SW 1271 (cell line): Measurements from ENCODE around the gene DGKQ.

Experiments
- DNase-seq, 2 experiments: peaks; one replicate each; lab custom pipeline; 2025; lab: John Stamatoyannopoulos, UW

Gene DGKQ

DNA sequence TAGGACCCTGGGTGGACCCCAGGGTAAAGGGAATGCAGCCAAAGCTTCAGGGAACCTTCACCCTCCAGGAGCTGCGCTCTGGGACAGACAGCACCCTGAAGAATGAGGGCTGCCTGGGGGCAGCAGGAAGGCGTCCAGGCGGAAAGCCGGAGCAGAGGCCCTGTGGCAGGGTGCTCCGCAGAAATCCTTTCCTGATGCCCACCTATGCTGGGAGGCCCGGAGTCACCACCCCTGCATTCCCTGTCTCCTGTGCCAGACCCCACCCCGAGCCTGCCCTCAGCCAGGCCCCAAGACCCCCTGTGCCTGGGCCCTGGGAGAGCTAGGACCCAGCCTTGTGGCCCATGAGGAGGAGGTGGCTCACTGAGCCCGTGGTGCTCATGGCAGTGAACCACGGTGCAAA is 1.3 kb upstream of the DGKQ start:
- DNase-seq: no peak

DNA sequence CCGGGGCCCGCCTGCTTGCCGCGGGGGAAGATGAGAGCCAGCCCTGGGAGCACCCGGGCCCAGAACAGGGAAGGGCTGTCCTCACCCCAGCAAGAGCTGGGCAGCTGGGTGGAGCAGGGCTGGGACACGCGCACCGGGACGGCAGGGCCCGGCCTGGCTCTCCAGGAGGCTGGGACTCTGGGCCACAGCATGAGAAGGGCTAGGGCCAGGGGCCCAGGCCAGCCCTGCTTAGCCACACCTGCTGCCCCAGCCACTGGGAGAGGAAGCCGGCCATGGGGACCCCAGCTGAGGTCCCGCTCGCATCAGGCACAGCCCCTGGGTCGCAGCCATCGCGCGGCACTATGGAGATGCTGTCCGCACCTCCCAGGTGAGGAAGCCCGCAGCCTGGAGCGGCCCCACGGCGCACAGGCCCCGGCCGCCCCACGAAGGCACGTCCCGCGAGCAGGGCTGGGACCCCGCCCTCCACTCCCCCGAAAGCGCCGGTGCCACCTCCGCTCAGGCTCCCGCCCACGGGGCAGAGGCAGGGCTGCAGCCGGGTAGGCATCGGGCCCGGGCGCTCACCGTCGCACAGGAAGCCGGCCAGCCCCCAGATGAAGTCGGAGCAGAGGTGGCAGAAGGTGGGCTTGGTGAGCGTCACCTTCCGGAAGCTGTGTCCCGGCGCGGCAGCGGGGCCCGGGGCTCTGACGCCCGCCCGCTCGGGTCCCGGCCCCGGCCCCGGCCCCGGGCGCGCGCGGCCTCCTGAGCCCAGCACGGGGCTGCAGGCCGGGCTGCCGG is 531 bp downstream of the DGKQ start:
- DNase-seq: no peak

GRCh38 chr4:971666-972500 is 1.5 kb downstream of the DGKQ start:
- no peak for DNase-seq

GRCh38 chr4:970854-971520 is 2.4 kb downstream of the DGKQ start:
- DNase-seq: no peak

DNA sequence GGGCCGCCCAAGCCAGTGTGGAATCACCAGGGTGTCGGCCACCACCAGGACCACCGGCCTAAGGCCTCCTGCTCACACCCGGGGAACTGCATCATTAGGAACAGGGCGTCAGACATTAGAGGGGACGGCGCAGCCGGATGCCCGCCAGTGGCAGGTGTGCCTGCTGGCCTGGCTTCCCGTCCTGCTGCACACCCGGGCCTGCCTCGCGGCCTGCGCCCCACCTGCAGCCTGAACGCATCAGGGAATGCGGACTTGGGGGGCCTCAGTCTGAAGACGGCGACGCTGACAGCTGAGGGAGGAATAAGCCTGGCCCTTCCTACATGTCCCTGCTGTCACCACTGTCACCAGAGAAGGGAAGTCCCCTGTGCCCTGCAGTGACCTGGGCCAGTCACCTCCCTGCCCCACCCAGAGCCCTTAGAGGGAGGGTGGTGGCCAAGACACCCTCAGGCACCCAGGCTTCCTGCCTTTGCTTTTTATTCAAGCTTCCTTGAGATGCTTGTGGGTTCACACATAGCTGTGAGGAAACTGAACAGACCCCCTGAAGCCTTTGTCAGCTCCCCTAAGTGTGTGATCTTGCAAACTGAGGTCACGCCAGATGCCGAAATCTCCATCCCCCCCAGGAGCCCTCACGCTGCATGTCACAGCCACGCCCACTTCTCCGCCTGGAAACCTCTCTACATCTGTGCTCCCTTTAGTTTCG is 3.2 kb downstream of the DGKQ start:
- DNase-seq: no peak

- DNase-seq: no peak
Measured at GRCh38 chr4:968621-969394, 4.6 kb downstream of the DGKQ start.

- no peak for DNase-seq
Measured at GRCh38 chr4:968221-968620, 5.1 kb downstream of the DGKQ start.

GRCh38 chr4:967113-968104 is 6.0 kb downstream of the DGKQ start:
- DNase-seq: no peak

DNA sequence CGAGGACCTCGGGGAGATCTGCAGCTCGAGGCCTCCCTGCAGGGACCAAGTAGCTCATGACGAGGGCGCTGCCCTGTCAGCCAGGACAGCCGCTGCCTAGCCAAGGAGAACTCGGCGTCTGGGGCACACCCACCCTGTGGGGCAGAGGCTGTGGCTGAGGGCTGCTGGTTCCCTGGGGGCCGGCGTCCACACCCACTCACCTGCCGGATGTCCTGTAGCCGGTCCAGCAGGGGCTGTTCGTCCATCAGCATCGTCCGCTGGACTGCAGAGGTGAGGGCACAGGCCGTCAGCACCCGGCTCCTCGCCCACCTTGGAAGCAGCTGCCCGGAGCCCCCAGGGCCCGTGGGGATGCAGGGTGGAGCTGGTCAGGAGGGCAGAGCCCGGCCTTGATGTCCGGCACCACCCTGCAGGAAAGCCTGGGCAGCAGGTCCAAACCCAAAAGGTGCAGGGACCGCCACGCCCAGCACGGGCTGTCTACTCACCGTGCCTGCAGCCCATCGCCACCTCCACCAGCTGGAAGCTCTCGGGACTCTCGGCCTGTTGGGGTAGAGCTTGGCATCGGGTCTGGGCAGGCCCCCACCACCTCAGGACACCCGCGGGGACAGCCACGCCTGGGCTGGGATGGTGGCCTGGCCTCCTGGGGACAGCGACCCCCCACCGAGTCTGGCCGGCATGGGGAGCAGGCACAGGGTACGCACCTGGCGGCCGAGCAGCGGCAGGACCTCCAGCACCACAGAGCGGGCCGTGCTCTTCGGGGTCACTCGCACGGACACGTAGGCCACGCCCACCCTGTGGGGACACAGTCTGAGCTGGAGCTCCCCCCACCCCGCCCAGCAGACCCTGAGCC is 6.9 kb downstream of the DGKQ start:
- DNase-seq: no peak

DNA sequence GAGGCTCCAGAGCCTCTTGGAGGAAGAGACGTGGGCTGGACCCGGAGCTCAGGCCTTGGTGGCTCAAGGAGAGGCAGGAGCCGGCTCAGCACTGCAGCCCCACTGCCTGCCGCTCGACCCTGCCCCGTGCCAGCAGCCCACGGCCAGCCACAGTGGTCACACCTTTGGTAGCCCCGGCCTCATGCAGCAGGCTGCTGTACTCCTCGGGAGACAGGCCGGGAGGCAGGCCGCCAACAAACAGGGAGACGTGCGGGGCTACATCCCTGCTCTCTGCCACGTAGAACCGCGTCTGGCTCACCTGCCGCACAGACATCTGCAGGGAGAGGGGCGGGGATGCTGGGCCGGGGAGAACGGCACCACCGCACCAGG is 7.6 kb downstream of the DGKQ start:
- DNase-seq: no peak

- DNase-seq: no peak
Measured at GRCh38 chr4:965048-965765, 8.2 kb downstream of the DGKQ start.

- DNase-seq: no peak
Measured at GRCh38 chr4:964346-965025, 8.9 kb downstream of the DGKQ start.

- DNase-seq: no peak
Measured at GRCh38 chr4:963276-964225, 9.8 kb downstream of the DGKQ start.

DNA sequence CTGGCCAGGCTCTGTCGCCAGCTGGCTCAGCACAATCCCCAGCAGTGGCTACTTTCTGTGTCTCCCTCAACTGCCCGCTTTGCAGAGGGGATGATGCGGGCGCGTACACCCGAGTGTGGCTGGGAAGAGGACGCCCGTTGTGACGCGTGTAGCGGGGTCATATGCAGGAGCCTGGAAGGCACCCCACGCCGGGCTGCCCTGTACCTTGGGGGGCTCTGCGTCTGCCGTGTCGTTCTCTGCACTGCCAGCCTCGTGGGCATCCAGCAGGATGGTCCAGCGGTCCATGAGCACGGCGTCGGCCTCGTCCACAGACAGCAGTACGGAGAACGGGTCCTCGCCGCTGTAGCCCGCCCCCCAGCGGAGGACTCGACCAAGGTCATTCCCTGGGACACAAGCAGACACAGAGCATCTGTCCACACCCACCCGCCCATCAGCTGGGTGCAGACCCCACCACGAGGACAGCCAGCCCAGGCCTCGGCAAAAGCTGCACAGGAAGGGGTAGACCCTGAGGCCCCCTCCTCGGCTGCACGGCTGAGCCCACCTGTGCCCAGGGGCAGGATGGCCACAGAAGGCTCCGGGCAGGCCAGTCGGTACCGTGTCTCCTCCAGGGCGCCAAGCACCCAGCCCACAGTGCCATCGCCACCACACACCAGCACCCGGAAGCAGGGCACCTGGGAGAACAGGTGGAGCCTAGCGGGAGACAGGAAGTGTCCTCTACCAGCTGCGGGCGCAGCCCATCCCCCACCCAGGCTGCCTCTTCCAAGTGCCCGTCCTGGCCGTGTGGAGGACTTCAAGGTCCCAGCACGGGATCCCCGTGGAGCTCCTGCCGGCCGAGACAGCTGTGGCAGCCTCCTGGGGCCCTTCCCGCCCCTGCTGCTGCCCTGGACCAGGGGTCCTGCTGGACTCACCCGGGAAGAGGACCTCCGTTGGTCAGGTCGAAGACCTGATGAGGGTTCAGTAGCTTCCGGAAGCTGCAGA is 10.8 kb downstream of the DGKQ start:
- no peak for DNase-seq

DNA sequence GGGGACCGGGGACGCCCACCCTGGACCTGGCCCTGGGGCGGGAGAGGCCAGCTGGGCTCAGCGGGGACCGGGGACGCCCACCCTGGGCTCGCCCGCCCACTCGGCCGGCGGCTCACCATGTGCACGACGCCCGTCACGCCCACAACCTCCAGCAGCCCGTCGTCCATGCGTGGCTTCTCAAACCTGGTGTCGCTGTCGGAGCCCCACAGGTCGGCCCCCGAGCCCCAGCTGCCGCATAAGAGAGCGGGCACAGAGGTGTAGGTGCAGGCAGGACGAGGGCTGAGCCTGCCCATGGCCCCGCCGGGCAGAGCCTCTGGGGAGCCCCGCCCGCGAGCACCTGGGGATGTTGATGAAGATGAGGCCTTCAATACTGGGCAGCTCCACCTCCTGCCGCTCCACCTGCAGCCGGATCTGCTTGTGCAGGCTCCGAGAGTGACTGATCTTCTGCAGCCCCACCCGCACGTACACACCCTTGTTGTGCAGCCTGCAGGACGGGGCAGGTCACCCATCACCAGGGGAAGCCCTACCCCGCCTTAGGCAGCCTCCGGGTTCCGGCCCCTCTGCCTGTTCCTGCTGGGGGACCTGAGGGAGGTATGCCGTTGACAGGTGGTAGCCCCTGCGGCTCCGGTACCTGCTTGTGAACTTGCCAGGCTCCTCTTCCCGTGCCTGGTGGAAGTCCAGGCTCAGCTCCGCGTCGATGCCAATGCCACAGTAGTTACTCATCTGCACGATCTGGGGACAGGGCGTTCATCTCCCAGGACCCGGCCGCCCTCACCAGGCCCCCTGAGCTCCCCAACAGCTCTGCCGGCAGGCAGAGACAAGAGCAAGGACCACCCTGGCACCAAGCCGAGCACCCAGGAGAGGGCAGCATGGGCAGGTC is 11.8 kb downstream of the DGKQ start:
- no peak for DNase-seq
